Measurements from ENCODE around the gene RAB3IL1.

Gene RAB3IL1

GRCh38 chr11:61908730-61909316 lies 8.5 kb downstream of the RAB3IL1 start:
- Histone ChIP-seq H3K4me1 (ENCODE audit: control insufficient read depth, insufficient read depth, low read length) (peaks cover 28% of the 10 kb centered on the region), H3K4me3 (ENCODE audit: low read length in 2 of 2) (no peak overlapping the region), H3K27ac (ENCODE audit: low read length) (no peak overlapping the region), H3K27me3 (ENCODE audit: control insufficient read depth in 1 of 2, insufficient read depth in 2 of 2, low read length in 2 of 2) (no peaks in the 10 kb centered on the region), H3K9me3 (ENCODE audit: control insufficient read depth in 2 of 2, low read length in 2 of 2) (no peaks in the 10 kb centered on the region), H3K36me3 (ENCODE audit: control insufficient read depth in 2 of 2, insufficient read depth in 2 of 2, low read length in 2 of 2) (peaks cover 4 to 8% of the 10 kb centered on the region in 2 donors), H3K9ac (ENCODE audit: low read length in 2 of 2) (no peak overlapping the region)

- Histone ChIP-seq H3K4me1 (ENCODE audit: control insufficient read depth, insufficient read depth, low read length) (peaks cover 26% of the 10 kb centered on the region), H3K9ac (ENCODE audit: low read length in 2 of 2) (no peak overlapping the region), H3K4me3 (ENCODE audit: low read length in 2 of 2) (no peak overlapping the region), H3K36me3 (ENCODE audit: control insufficient read depth in 2 of 2, insufficient read depth in 2 of 2, low read length in 2 of 2) (peaks cover 4 to 8% of the 10 kb centered on the region in 2 donors), H3K9me3 (ENCODE audit: control insufficient read depth in 2 of 2, low read length in 2 of 2) (no peaks in the 10 kb centered on the region), H3K27me3 (ENCODE audit: control insufficient read depth in 1 of 2, insufficient read depth in 2 of 2, low read length in 2 of 2) (no peaks in the 10 kb centered on the region), H3K27ac (ENCODE audit: low read length) (no peak overlapping the region)
Measured at GRCh38 chr11:61907871-61908729, 9.3 kb downstream of the RAB3IL1 start.

- peaks cover 4 to 8% of the 10 kb centered on the region in 2 donors for H3K36me3 ChIP-seq (ENCODE audit: control insufficient read depth in 2 of 2, insufficient read depth in 2 of 2, low read length in 2 of 2)
Measured at GRCh38 chr11:61907282-61907681, 10.1 kb downstream of the RAB3IL1 start.

GRCh38 chr11:61906522-61906909 lies 10.8 kb downstream of the RAB3IL1 start:
- no peaks in the 10 kb centered on the region for H3K27me3 ChIP-seq (ENCODE audit: control insufficient read depth in 1 of 2, insufficient read depth in 2 of 2, low read length in 2 of 2)
- no peak overlapping the region for H3K9ac ChIP-seq (ENCODE audit: low read length in 2 of 2)
- no peaks in the 10 kb centered on the region for H3K9me3 ChIP-seq (ENCODE audit: control insufficient read depth in 2 of 2, low read length in 2 of 2)
- peaks cover 4 to 8% of the 10 kb centered on the region in 2 donors for H3K36me3 ChIP-seq (ENCODE audit: control insufficient read depth in 2 of 2, insufficient read depth in 2 of 2, low read length in 2 of 2)
- H3K4me1 ChIP-seq (ENCODE audit: control insufficient read depth, insufficient read depth, low read length): peaks cover 16% of the 10 kb centered on the region
- no peak overlapping the region for H3K4me3 ChIP-seq (ENCODE audit: low read length in 2 of 2)
- no peak overlapping the region for H3K27ac ChIP-seq (ENCODE audit: low read length)

More at GRCh38 chr11:61907282-61907681, 10.1 kb downstream of the RAB3IL1 start:
- no peak overlapping the region for H3K4me3 ChIP-seq (ENCODE audit: low read length in 2 of 2)
- H3K27ac ChIP-seq (ENCODE audit: low read length): no peak overlapping the region
- no peaks in the 10 kb centered on the region for H3K9me3 ChIP-seq (ENCODE audit: control insufficient read depth in 2 of 2, low read length in 2 of 2)
- no peaks in the 10 kb centered on the region for H3K27me3 ChIP-seq (ENCODE audit: control insufficient read depth in 1 of 2, insufficient read depth in 2 of 2, low read length in 2 of 2)
- no peak overlapping the region for H3K9ac ChIP-seq (ENCODE audit: low read length in 2 of 2)
- H3K4me1 ChIP-seq (ENCODE audit: control insufficient read depth, insufficient read depth, low read length): peaks cover 22% of the 10 kb centered on the region

GRCh38 chr11:61905801-61906521 lies 11.4 kb downstream of the RAB3IL1 start:
- H3K27ac ChIP-seq (ENCODE audit: low read length): no peak overlapping the region
- H3K36me3 ChIP-seq (ENCODE audit: control insufficient read depth in 2 of 2, insufficient read depth in 2 of 2, low read length in 2 of 2): peaks cover 4 to 8% of the 10 kb centered on the region in 2 donors
- H3K4me3 ChIP-seq (ENCODE audit: low read length in 2 of 2): no peak overlapping the region
- no peak overlapping the region for H3K9ac ChIP-seq (ENCODE audit: low read length in 2 of 2)
- peaks cover 14% of the 10 kb centered on the region for H3K4me1 ChIP-seq (ENCODE audit: control insufficient read depth, insufficient read depth, low read length)
- H3K9me3 ChIP-seq (ENCODE audit: control insufficient read depth in 2 of 2, low read length in 2 of 2): no peaks in the 10 kb centered on the region
- H3K27me3 ChIP-seq (ENCODE audit: control insufficient read depth in 1 of 2, insufficient read depth in 2 of 2, low read length in 2 of 2): no peaks in the 10 kb centered on the region

- Histone ChIP-seq H3K27me3 (ENCODE audit: control insufficient read depth in 1 of 2, insufficient read depth in 2 of 2, low read length in 2 of 2) (no peaks in the 10 kb centered on the region), H3K4me3 (ENCODE audit: low read length in 2 of 2) (no peak overlapping the region), H3K9ac (ENCODE audit: low read length in 2 of 2) (no peak overlapping the region), H3K27ac (ENCODE audit: low read length) (no peak overlapping the region), H3K4me1 (ENCODE audit: control insufficient read depth, insufficient read depth, low read length) (peaks cover 14% of the 10 kb centered on the region), H3K36me3 (ENCODE audit: control insufficient read depth in 2 of 2, insufficient read depth in 2 of 2, low read length in 2 of 2) (peaks cover 4 to 8% of the 10 kb centered on the region in 2 donors), H3K9me3 (ENCODE audit: control insufficient read depth in 2 of 2, low read length in 2 of 2) (no peaks in the 10 kb centered on the region)
Measured at GRCh38 chr11:61905067-61905696, 12.2 kb downstream of the RAB3IL1 start.

GRCh38 chr11:61904539-61905048 lies 12.8 kb downstream of the RAB3IL1 start:
- Histone ChIP-seq H3K27ac (ENCODE audit: low read length) (no peak overlapping the region), H3K27me3 (ENCODE audit: control insufficient read depth in 1 of 2, insufficient read depth in 2 of 2, low read length in 2 of 2) (no peaks in the 10 kb centered on the region), H3K36me3 (ENCODE audit: control insufficient read depth in 2 of 2, insufficient read depth in 2 of 2, low read length in 2 of 2) (peaks cover 4 to 8% of the 10 kb centered on the region in 2 donors), H3K9me3 (ENCODE audit: control insufficient read depth in 2 of 2, low read length in 2 of 2) (no peaks in the 10 kb centered on the region), H3K4me3 (ENCODE audit: low read length in 2 of 2) (no peak overlapping the region), H3K4me1 (ENCODE audit: control insufficient read depth, insufficient read depth, low read length) (peaks cover 19% of the 10 kb centered on the region), H3K9ac (ENCODE audit: low read length in 2 of 2) (no peak overlapping the region)

- Histone ChIP-seq H3K27ac (ENCODE audit: low read length) (no peak overlapping the region), H3K9me3 (ENCODE audit: control insufficient read depth in 2 of 2, low read length in 2 of 2) (no peaks in the 10 kb centered on the region), H3K9ac (ENCODE audit: low read length in 2 of 2) (no peak overlapping the region), H3K36me3 (ENCODE audit: control insufficient read depth in 2 of 2, insufficient read depth in 2 of 2, low read length in 2 of 2) (peaks cover 4 to 8% of the 10 kb centered on the region in 2 donors), H3K4me3 (ENCODE audit: low read length in 2 of 2) (no peak overlapping the region), H3K4me1 (ENCODE audit: control insufficient read depth, insufficient read depth, low read length) (peaks cover 19% of the 10 kb centered on the region), H3K27me3 (ENCODE audit: control insufficient read depth in 1 of 2, insufficient read depth in 2 of 2, low read length in 2 of 2) (no peaks in the 10 kb centered on the region)
Measured at GRCh38 chr11:61903845-61904244, 13.5 kb downstream of the RAB3IL1 start.

GRCh38 chr11:61902313-61902712 lies 15.1 kb downstream of the RAB3IL1 start:
- Histone ChIP-seq H3K9ac (ENCODE audit: low read length in 2 of 2) (no peak overlapping the region), H3K9me3 (ENCODE audit: control insufficient read depth in 2 of 2, low read length in 2 of 2) (no peaks in the 10 kb centered on the region), H3K36me3 (ENCODE audit: control insufficient read depth in 2 of 2, insufficient read depth in 2 of 2, low read length in 2 of 2) (peaks cover 4 to 8% of the 10 kb centered on the region in 2 donors), H3K4me3 (ENCODE audit: low read length in 2 of 2) (no peak overlapping the region), H3K4me1 (ENCODE audit: control insufficient read depth, insufficient read depth, low read length) (peaks cover 14% of the 10 kb centered on the region), H3K27ac (ENCODE audit: low read length) (no peak overlapping the region), H3K27me3 (ENCODE audit: control insufficient read depth in 1 of 2, insufficient read depth in 2 of 2, low read length in 2 of 2) (no peaks in the 10 kb centered on the region)

- Histone ChIP-seq H3K27me3 (ENCODE audit: control insufficient read depth in 1 of 2, insufficient read depth in 2 of 2, low read length in 2 of 2) (no peaks in the 10 kb centered on the region), H3K9me3 (ENCODE audit: control insufficient read depth in 2 of 2, low read length in 2 of 2) (no peaks in the 10 kb centered on the region), H3K4me3 (ENCODE audit: low read length in 2 of 2) (no peak overlapping the region), H3K36me3 (ENCODE audit: control insufficient read depth in 2 of 2, insufficient read depth in 2 of 2, low read length in 2 of 2) (peaks cover 0 to 5% of the 10 kb centered on the region in 2 donors), H3K4me1 (ENCODE audit: control insufficient read depth, insufficient read depth, low read length) (peaks cover 14% of the 10 kb centered on the region), H3K27ac (ENCODE audit: low read length) (no peak overlapping the region), H3K9ac (ENCODE audit: low read length in 2 of 2) (no peak overlapping the region)
Measured at GRCh38 chr11:61901397-61901796, 16.0 kb downstream of the RAB3IL1 start.

Data from stomach smooth muscle (tissue), 2 donors.